GM12878 (cell line): Measurements from ENCODE around the gene PROX1. TPM values are rescaled to one million over a fixed set of nuclear protein-coding genes. Genes with fewer than 3 reads are reported as not detected.

Experiments
- ATAC-seq: fragments of 200-7000 bp; cut with Tn5 transposase; 3 replicates; pipeline ENCODE4 v1.9.1; 2020; ENCODE audit warnings: mild to moderate bottlenecking, moderate library complexity
- BruUV-seq: library from RNA; stranded (reverse); fragments of 400-500 nt; replicated peaks from 2 replicates; lab custom pipeline; 2021; lab: Mats Ljungman, UMichigan
- CTCF ChIA-PET: fragments of 300-600 bp; sonication (Branson Sonifier 250); formaldehyde crosslinking; extraction: SDS; loops from one replicate; lab custom pipeline; 2021; ENCODE audit warnings: inconsistent platforms; lab: Yijun Ruan, JAX
- POLR2A ChIA-PET: fragments of 350-600 bp; formaldehyde crosslinking; extraction: SDS; loops from one replicate; lab custom pipeline; 2021; ENCODE audit warnings: inconsistent platforms; lab: Charles Lee
- RAD21 ChIA-PET: fragments of 300-600 bp; sonication (Branson Sonifier 250); formaldehyde crosslinking; loops from one replicate; lab custom pipeline; 2023; ENCODE audit warnings: antibody characterized with exemption; ENCODE audit not compliant: unreplicated experiment; lab: Charles Lee
- SMC1A ChIA-PET: fragments of 300-600 bp; sonication (Branson Sonifier 250); formaldehyde crosslinking; loops from one replicate; lab custom pipeline; 2023; ENCODE audit not compliant: unreplicated experiment, uncharacterized antibody; lab: Charles Lee
- DNase-seq: peaks from one replicate; pipeline ENCODE4 v3.0.0-alpha.2; 2011; ENCODE audit warnings: low read depth, low spot score
- FAIRE-seq: peaks from 3 replicates; lab custom pipeline; 2011; peaks lifted over from hg19 to GRCh38; lab: Jason Lieb, UNC
- H2AFZ ChIP-seq: 2 replicates; pipeline ENCODE4 v1.6.0; 2011; ENCODE audit warnings: low read depth, low read length, control low read depth; ENCODE audit not compliant: control insufficient read depth
- H3K27ac ChIP-seq: 2 replicates; pipeline ENCODE4 v1.5.1; 2011; ENCODE audit warnings: control low read depth; ENCODE audit not compliant: control insufficient read depth, insufficient read depth
- H3K27me3 ChIP-seq, 2 experiments: replicated peaks in 1 of 2; 2 replicates each; pipeline versions ENCODE4 v1.6.0 to v1.6.1; 2011; ENCODE audit warnings: low read length in 1 of 2; ENCODE audit not compliant: control insufficient read depth in 2 of 2, insufficient read depth in 2 of 2
- H3K36me3 ChIP-seq, 2 experiments: 2 replicates each; pipeline ENCODE4 v1.5.1; 2011; ENCODE audit warnings: low read length in 1 of 2; ENCODE audit not compliant: control insufficient read depth in 2 of 2, insufficient read depth in 2 of 2
- H3K4me1 ChIP-seq: 2 replicates; pipeline ENCODE4 v1.6.1; 2011; ENCODE audit warnings: mild to moderate bottlenecking, low read length, moderate library complexity, mixed read lengths; ENCODE audit not compliant: control insufficient read depth, insufficient read depth
- H3K4me2 ChIP-seq: 2 replicates; pipeline ENCODE4 v1.6.0; 2011; ENCODE audit warnings: control low read depth; ENCODE audit not compliant: control insufficient read depth, insufficient read depth
- H3K4me3 ChIP-seq: fragments of 200-600 bp; sonication (generic); 2 replicates; pipeline ENCODE4 v1.5.1; 2016
- H3K79me2 ChIP-seq: 2 replicates; pipeline ENCODE4 v1.6.0; 2011; ENCODE audit warnings: low read length; ENCODE audit not compliant: control insufficient read depth, insufficient read depth
- H3K9ac ChIP-seq: 2 replicates; pipeline ENCODE4 v1.8.0; 2011; ENCODE audit warnings: low read length, control low read depth, mixed read lengths; ENCODE audit not compliant: control insufficient read depth, insufficient read depth
- H3K9me3 ChIP-seq: replicated peaks from 3 replicates; pipeline ENCODE4 v1.5.1; 2011; ENCODE audit warnings: mild to moderate bottlenecking, low read length; ENCODE audit not compliant: control insufficient read depth, insufficient read depth
- H4K20me1 ChIP-seq: 2 replicates; pipeline ENCODE4 v1.6.0; 2011; ENCODE audit not compliant: control insufficient read depth, insufficient read depth
- ASH2L ChIP-seq: fragments of 300-600, 200-600 bp; sonication (generic); IDR thresholded peaks from 2 replicates; pipeline ENCODE4 v1.6.1; 2017; ENCODE audit warnings: low read depth, mild to moderate bottlenecking, borderline replicate concordance
- BACH1 ChIP-seq: fragments of 450-650 bp; IDR thresholded peaks from 2 replicates; pipeline ENCODE4 v1.6.1; 2017; ENCODE audit warnings: mild to moderate bottlenecking, borderline replicate concordance
- CBX5 ChIP-seq: sonication (generic); IDR thresholded peaks from 2 replicates; pipeline ENCODE4 v1.6.1; 2016; ENCODE audit warnings: low read depth, moderate library complexity, mild to moderate bottlenecking, inconsistent platforms
- EGR1 ChIP-seq, 2 experiments: IDR thresholded peaks; 1 replicate in 1 of 2; 2 replicates in 1 of 2; pipeline ENCODE4 v1.6.1; 2011 to 2012; ENCODE audit warnings: low read depth in 2 of 2, low read length in 2 of 2, borderline replicate concordance in 1 of 2, mild to moderate bottlenecking in 1 of 2, moderate library complexity in 1 of 2
- FOS ChIP-seq: IDR thresholded peaks from 3 replicates; pipeline ENCODE4 v1.6.1; 2011; ENCODE audit warnings: borderline replicate concordance; ENCODE audit not compliant: insufficient read length; ENCODE audit errors: extremely low read depth
- HCFC1 ChIP-seq: fragments of 150-350 bp; IDR thresholded peaks from 2 replicates; pipeline ENCODE4 v1.6.1; 2014; ENCODE audit warnings: low read length
- NFXL1 ChIP-seq: fragments of 450-650 bp; IDR thresholded peaks from 2 replicates; pipeline ENCODE4 v1.6.1; 2017; ENCODE audit warnings: antibody characterized with exemption, mild to moderate bottlenecking, borderline replicate concordance
- NFYA ChIP-seq: IDR thresholded peaks from 2 replicates; pipeline ENCODE4 v1.6.1; 2011; ENCODE audit warnings: low read depth, mild to moderate bottlenecking, low read length, improper control_type of control experiment, borderline replicate concordance
- NR2C1 ChIP-seq: fragments of 450-650 bp; IDR thresholded peaks from 2 replicates; pipeline ENCODE4 v1.6.1; 2017; ENCODE audit warnings: antibody characterized with exemption, mild to moderate bottlenecking, moderate library complexity
- NRF1 ChIP-seq: conservative IDR thresholded peaks from 2 replicates; pipeline ENCODE4 v1.6.1; 2011; ENCODE audit warnings: mild to moderate bottlenecking, low read depth, low read length, improper control_type of control experiment
- RBBP5 ChIP-seq: fragments of 200-600 bp; sonication (generic); conservative IDR thresholded peaks from 2 replicates; pipeline ENCODE4 v1.6.1; 2016
- SIX5 ChIP-seq: IDR thresholded peaks from 2 replicates; pipeline ENCODE4 v1.6.1; 2011; ENCODE audit warnings: mild to moderate bottlenecking, low read depth, low read length, moderate library complexity; ENCODE audit not compliant: severe bottlenecking
- WRNIP1 ChIP-seq: IDR thresholded peaks from 2 replicates; pipeline ENCODE4 v1.6.1; 2011; ENCODE audit warnings: low read depth, low read length, improper control_type of control experiment, borderline replicate concordance
- YY1 ChIP-seq: IDR thresholded peaks from 2 replicates; pipeline ENCODE4 v1.6.1; 2011; ENCODE audit warnings: low read depth, mild to moderate bottlenecking, low read length
- ZNF384 ChIP-seq: IDR thresholded peaks from 2 replicates; pipeline ENCODE4 v1.6.1; 2012; ENCODE audit warnings: low read depth, mild to moderate bottlenecking, low read length, improper control_type of control experiment, borderline replicate concordance
- whole genome bisulfite sequencing: methylation state at CpG from one replicate; pipeline ENCODE4 v1.1.6; 2016; ENCODE audit warnings: low lambda C conversion rate; ENCODE audit not compliant: insufficient replicate concordance, insufficient coverage; ENCODE audit errors: missing lambda C conversion rate; 5-methylcytosine and 5-hydroxymethylcytosine counted together
- in situ Hi-C: fragments of 300-500 bp; cut with MboI; formaldehyde crosslinking; loops from 9 replicates; pipeline ENCODE4 v1.14.3; 2018; ENCODE audit warnings: mixed read lengths
- intact Hi-C: fragments of 100-400 bp; cut with micrococcal nuclease; formaldehyde crosslinking; loops from one replicate; pipeline ENCODE4 v1.14.2; 2022; ENCODE audit not compliant: unreplicated experiment
- polyA plus RNA-seq, 11 experiments: library from polyadenylated mRNA; depleted of rRNA in 4 of 11; unstranded in 6 of 11; stranded (reverse) in 5 of 11; fragments of >200 nt; fragmentation: Nextera tagmentation in 4 of 11; fragmentation: Illumina TruSeq in 1 of 11; extraction: Ambion mirVana in 4 of 11; extraction: Trizol in 1 of 11; gene quantifications; 1 replicate in 1 of 11; 2 replicates in 10 of 11; pipeline versions ENCODE4 v1.2.1 to v1.2.3, GENCODE V29; 2011 to 2016; ENCODE audit warnings: inconsistent platforms in 2 of 11, missing spikeins in 2 of 11, low read depth in 1 of 11
- total RNA-seq, 4 experiments: library from RNA; depleted of rRNA in 3 of 4; stranded (reverse); fragments of >200 nt in 3 of 4; fragmentation: Illumina TruSeq in 1 of 4; extraction: Trizol in 1 of 4; gene quantifications; 2 replicates each; pipeline versions ENCODE4 v1.2.1 to v1.2.3, GENCODE V29; 2013 to 2021
- TF ChIP-seq, protein P1 (sequence below), 3 experiments: IDR thresholded peaks in 2 of 3; conservative IDR thresholded peaks in 1 of 3; 2 replicates each; pipeline ENCODE4 v1.5.1; 2011; ENCODE audit warnings: low read depth in 3 of 3, low read length in 3 of 3, mild to moderate bottlenecking in 3 of 3, control low read depth in 2 of 3, moderate library complexity in 2 of 3, inconsistent platforms in 1 of 3, mixed read lengths in 1 of 3; ENCODE audit not compliant: control insufficient read depth in 2 of 3, insufficient read depth in 1 of 3; ENCODE audit errors: extremely low read depth in 1 of 3
- TF ChIP-seq, protein P2 (sequence below): fragments of 450-650 bp; IDR thresholded peaks from 2 replicates; pipeline ENCODE4 v1.6.1; 2016; ENCODE audit warnings: mild to moderate bottlenecking

The PROX1 gene
- total and polyA plus RNA-seq, 10 of the 15 experiments (the other 5 are each of a cell fraction or from before 2014, with no cell fraction given), result under 0.01 to 0.44 (median 0.03) TPM; not detected in 4

DNA sequence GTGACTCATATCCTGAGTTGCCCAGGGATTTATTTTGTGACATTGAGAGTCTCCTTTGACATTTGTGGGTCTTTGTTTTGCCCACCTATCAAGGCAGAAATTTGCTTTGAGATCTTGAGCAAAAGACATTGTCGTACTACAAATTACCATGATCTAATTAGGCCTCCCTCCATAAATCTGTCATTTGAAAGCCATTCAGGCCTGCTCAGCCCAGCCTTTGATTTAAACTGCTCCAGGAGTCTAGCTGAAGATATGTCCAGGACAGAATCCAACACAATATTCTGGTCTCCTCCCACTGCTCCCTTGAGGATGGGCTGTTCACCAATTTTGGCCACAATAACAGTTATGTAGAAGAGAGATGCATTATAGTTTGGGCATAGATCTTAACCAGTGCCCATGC is 86.7 kb downstream of the PROX1 start:
- SMC1A ChIA-PET, result no interaction called here
- no TSS peak for BruUV-seq

DNA sequence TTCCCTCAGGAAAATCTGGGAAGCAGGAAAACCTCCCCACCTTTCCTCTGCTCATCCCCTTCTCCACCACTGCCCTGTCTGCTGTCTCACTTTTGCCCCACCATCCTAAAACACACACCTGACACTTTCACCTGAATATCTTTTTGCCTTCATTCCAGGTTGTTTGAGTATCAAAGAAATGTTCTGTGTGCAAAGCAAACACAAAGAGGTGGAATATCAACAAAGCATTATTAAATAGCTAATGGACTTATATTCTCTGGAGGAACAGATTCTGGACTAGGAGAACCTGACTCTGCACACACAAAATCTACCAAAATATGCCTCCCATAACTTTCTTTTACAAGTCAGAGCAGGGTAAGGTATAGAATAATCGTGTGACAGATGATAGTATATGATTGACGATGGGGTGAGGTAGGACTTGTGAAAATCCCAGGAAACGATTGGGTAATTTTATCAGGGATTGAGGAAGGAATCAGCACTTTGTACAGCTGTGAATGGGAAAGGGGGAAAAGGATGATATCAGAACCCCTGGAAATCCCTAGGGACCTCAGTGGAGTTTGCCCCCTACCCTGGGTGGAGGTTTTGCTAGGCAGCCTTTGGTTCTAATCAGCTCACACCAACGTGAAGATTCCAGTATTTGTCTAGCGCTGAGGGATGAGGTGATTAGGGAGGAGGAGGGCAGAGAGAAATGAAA is 87.7 kb downstream of the PROX1 start:
- no peak overlapping the region for H2AFZ ChIP-seq
- in situ Hi-C loops, result no loop called here
- TF ChIP-seq HCFC1 (no peak), NRF1 (no peak), ASH2L (no peak), WRNIP1 (no peak), FOS (no peak), NFXL1 (no peak), NFYA (no peak), RBBP5 (no peak)
- TF ChIP-seq, protein P1, sequence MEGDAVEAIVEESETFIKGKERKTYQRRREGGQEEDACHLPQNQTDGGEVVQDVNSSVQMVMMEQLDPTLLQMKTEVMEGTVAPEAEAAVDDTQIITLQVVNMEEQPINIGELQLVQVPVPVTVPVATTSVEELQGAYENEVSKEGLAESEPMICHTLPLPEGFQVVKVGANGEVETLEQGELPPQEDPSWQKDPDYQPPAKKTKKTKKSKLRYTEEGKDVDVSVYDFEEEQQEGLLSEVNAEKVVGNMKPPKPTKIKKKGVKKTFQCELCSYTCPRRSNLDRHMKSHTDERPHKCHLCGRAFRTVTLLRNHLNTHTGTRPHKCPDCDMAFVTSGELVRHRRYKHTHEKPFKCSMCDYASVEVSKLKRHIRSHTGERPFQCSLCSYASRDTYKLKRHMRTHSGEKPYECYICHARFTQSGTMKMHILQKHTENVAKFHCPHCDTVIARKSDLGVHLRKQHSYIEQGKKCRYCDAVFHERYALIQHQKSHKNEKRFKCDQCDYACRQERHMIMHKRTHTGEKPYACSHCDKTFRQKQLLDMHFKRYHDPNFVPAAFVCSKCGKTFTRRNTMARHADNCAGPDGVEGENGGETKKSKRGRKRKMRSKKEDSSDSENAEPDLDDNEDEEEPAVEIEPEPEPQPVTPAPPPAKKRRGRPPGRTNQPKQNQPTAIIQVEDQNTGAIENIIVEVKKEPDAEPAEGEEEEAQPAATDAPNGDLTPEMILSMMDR (IDR thresholded peaks at IDR 0.05 in 2 of 3, conservative IDR thresholded peaks at IDR 0.05 in 1 of 3; ENCODE audit: control insufficient read depth in 2 of 3, extremely low read depth in 1 of 3, insufficient read depth in 1 of 3, low read depth in 3 of 3, low read length in 3 of 3), result no peak

More for the DNA sequence above, 86.7 kb downstream of the PROX1 start:
- no peak overlapping the region for H2AFZ ChIP-seq
- ATAC-seq, result no peak
- H3K79me2 ChIP-seq, result no peaks in the 10 kb centered on the region
- no peak overlapping the region for H3K4me2 ChIP-seq
- H3K27ac ChIP-seq, result no peak overlapping the region
- H3K9ac ChIP-seq, result no peak overlapping the region
- H4K20me1 ChIP-seq, result no peaks in the 10 kb centered on the region
- H3K4me3 ChIP-seq, result no peak overlapping the region
- ChIA-PET POLR2A (no interaction called here), CTCF (no interaction called here)
- intact Hi-C loops (no loop called here), in situ Hi-C loops (no loop called here)
- DNase-seq, result no peak
- H3K27me3 ChIP-seq, result no peaks in the 10 kb centered on the region; a peak in 2 of 4 replicates
- no peaks in the 10 kb centered on the region for H3K4me1 ChIP-seq
- WGBS, result 33% methylated on average over 1 of the region's 1 CpG
- no peak for TF ChIP-seq YY1
- TF ChIP-seq SIX5, result no peak
- no peak for TF ChIP-seq BACH1
- no peak for TF ChIP-seq EGR1 (IDR thresholded peaks at IDR 0.05; ENCODE audit: borderline replicate concordance in 1 of 2, low read depth in 2 of 2, low read length in 2 of 2)
- TF ChIP-seq ZNF384, result no peak
- no peak for TF ChIP-seq NR2C1
- TF ChIP-seq, protein P2, sequence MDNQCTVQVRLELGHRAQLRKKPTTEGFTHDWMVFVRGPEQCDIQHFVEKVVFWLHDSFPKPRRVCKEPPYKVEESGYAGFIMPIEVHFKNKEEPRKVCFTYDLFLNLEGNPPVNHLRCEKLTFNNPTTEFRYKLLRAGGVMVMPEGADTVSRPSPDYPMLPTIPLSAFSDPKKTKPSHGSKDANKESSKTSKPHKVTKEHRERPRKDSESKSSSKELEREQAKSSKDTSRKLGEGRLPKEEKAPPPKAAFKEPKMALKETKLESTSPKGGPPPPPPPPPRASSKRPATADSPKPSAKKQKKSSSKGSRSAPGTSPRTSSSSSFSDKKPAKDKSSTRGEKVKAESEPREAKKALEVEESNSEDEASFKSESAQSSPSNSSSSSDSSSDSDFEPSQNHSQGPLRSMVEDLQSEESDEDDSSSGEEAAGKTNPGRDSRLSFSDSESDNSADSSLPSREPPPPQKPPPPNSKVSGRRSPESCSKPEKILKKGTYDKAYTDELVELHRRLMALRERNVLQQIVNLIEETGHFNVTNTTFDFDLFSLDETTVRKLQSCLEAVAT, result no peak
- no peak for TF ChIP-seq CBX5
- TF ChIP-seq, all 136 proteins: peak for 0
- H3K36me3 ChIP-seq, result no peaks in the 10 kb centered on the region
- no peaks in the 10 kb centered on the region for H3K9me3 ChIP-seq
- no peak for FAIRE-seq
- RAD21 ChIA-PET, result no interaction called here

More for the DNA sequence above, 87.7 kb downstream of the PROX1 start:
- Histone ChIP-seq H3K36me3 (no peaks in the 10 kb centered on the region), H3K27me3 (no peaks in the 10 kb centered on the region; a peak in 2 of 4 replicates), H4K20me1 (no peaks in the 10 kb centered on the region), H3K79me2 (no peaks in the 10 kb centered on the region), H3K4me3 (no peak overlapping the region), H3K4me2 (no peak overlapping the region), H3K27ac (no peak overlapping the region), H3K9me3 (no peaks in the 10 kb centered on the region), H3K4me1 (no peaks in the 10 kb centered on the region), H3K9ac (no peak overlapping the region)
- ChIA-PET POLR2A (no interaction called here), CTCF (no interaction called here), RAD21 (no interaction called here), SMC1A (no interaction called here)
- no peak for FAIRE-seq
- no TSS peak for BruUV-seq
- 19% methylated on average over 5 of the region's 5 CpGs for WGBS
- no peak for ATAC-seq
- DNase-seq, result no peak
- intact Hi-C loops, result no loop called here
